H1 (cell line): Measurements from ENCODE around the gene YIPF6. TPM values are rescaled to one million over a fixed set of nuclear protein-coding genes. Genes with fewer than 3 reads are reported as not detected.

Experiments
- CHD1 ChIP-seq: IDR thresholded peaks from 2 replicates; pipeline ENCODE4 v1.6.1; 2012; ENCODE audit warnings: low read depth, low read length, improper control_type of control experiment
- GTF2F1 ChIP-seq: IDR thresholded peaks from 2 replicates; pipeline ENCODE4 v1.6.1; 2012; ENCODE audit warnings: low read depth, low read length, improper control_type of control experiment, borderline replicate concordance
- JUND ChIP-seq: IDR thresholded peaks from 2 replicates; pipeline ENCODE4 v1.6.1; 2011; ENCODE audit warnings: mild to moderate bottlenecking, improper control_type of control experiment, low read length
- POU5F1 ChIP-seq: IDR thresholded peaks from 2 replicates; pipeline ENCODE4 v1.6.1; 2011; ENCODE audit warnings: low read depth, mild to moderate bottlenecking, low read length, moderate library complexity
- SIRT6 ChIP-seq: IDR thresholded peaks from one replicate; pipeline ENCODE4 v1.7.1; 2012; ENCODE audit warnings: low read length, inconsistent platforms
- polyA plus RNA-seq, 7 experiments: library from polyadenylated mRNA; depleted of rRNA in 3 of 7; stranded (reverse) in 5 of 7; unstranded in 2 of 7; fragments of >200 nt in 5 of 7; fragments of 200-250 nt in 2 of 7; gene quantifications; 1 replicate in 5 of 7; 2 replicates in 1 of 7; 4 replicates in 1 of 7; pipeline versions ENCODE4 v1.2.1 to v1.2.3, GENCODE V29; 2011 to 2013; ENCODE audit warnings: missing spikeins in 2 of 7, mixed read lengths in 2 of 7
- total RNA-seq: library from RNA; stranded (reverse); fragmentation: NEBNext Ultra II Directional; extraction: Animal tissue kit (Norgen Biotek cat#: 25700); gene quantifications from 2 replicates; pipeline ENCODE4 v1.2.1, GENCODE V29; 2021
- TF ChIP-seq, protein P1 (sequence below): IDR thresholded peaks from 2 replicates; pipeline ENCODE4 v1.6.1; 2012; ENCODE audit warnings: low read length, inconsistent platforms
- TF ChIP-seq, protein P2 (sequence below): IDR thresholded peaks from 2 replicates; pipeline ENCODE4 v1.6.1; 2011; ENCODE audit warnings: low read length, improper control_type of control experiment
- TF ChIP-seq, protein P3 (sequence below), 3 experiments: IDR thresholded peaks; 1 replicate in 2 of 3; 2 replicates in 1 of 3; pipeline versions ENCODE4 v1.5.1 to v1.6.1; 2011; ENCODE audit warnings: low read length in 3 of 3, mild to moderate bottlenecking in 3 of 3, inconsistent platforms in 2 of 3, low read depth in 1 of 3, moderate library complexity in 1 of 3; ENCODE audit not compliant: insufficient read depth in 1 of 3; ENCODE audit errors: control extremely low read depth in 1 of 3

Gene YIPF6
- total and polyA plus RNA-seq, 2 of the 8 experiments (the other 6 are each of a cell fraction or from before 2014, with no cell fraction given), result 16.9 to 34.1 TPM

DNA sequence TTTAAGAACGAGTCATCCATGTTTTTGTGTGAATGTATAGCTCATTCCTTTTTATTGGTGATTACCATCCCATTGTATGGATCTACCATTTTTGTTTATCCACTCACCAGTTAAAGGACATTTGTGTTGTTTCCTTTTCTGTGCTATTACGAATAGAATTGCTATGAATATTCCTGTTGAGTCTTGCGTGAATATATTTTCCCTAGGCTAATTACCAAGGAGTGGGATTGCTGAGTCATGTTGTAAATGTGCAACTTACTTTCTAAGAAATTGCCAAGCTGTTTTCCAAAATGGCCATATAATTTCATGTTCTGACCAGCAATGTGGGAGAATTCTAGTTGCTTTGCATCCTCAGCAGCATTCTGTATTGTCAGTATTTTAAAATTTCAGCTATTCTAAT, 51.3 kb downstream of the YIPF6 start (continued):
- TF ChIP-seq, protein P1, sequence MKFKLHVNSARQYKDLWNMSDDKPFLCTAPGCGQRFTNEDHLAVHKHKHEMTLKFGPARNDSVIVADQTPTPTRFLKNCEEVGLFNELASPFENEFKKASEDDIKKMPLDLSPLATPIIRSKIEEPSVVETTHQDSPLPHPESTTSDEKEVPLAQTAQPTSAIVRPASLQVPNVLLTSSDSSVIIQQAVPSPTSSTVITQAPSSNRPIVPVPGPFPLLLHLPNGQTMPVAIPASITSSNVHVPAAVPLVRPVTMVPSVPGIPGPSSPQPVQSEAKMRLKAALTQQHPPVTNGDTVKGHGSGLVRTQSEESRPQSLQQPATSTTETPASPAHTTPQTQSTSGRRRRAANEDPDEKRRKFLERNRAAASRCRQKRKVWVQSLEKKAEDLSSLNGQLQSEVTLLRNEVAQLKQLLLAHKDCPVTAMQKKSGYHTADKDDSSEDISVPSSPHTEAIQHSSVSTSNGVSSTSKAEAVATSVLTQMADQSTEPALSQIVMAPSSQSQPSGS, result no peak
- TF ChIP-seq SIRT6, result no peak
- TF ChIP-seq, protein P2, sequence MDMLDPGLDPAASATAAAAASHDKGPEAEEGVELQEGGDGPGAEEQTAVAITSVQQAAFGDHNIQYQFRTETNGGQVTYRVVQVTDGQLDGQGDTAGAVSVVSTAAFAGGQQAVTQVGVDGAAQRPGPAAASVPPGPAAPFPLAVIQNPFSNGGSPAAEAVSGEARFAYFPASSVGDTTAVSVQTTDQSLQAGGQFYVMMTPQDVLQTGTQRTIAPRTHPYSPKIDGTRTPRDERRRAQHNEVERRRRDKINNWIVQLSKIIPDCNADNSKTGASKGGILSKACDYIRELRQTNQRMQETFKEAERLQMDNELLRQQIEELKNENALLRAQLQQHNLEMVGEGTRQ, result no peak
- TF ChIP-seq CHD1, result no peak
- TF ChIP-seq POU5F1, result no peak
- no peak for TF ChIP-seq JUND
- TF ChIP-seq, protein P3, sequence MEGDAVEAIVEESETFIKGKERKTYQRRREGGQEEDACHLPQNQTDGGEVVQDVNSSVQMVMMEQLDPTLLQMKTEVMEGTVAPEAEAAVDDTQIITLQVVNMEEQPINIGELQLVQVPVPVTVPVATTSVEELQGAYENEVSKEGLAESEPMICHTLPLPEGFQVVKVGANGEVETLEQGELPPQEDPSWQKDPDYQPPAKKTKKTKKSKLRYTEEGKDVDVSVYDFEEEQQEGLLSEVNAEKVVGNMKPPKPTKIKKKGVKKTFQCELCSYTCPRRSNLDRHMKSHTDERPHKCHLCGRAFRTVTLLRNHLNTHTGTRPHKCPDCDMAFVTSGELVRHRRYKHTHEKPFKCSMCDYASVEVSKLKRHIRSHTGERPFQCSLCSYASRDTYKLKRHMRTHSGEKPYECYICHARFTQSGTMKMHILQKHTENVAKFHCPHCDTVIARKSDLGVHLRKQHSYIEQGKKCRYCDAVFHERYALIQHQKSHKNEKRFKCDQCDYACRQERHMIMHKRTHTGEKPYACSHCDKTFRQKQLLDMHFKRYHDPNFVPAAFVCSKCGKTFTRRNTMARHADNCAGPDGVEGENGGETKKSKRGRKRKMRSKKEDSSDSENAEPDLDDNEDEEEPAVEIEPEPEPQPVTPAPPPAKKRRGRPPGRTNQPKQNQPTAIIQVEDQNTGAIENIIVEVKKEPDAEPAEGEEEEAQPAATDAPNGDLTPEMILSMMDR (IDR thresholded peaks at IDR 0.05; ENCODE audit: control extremely low read depth in 1 of 3, insufficient read depth in 1 of 3, low read depth in 1 of 3, low read length in 3 of 3), result no peak
- no peak for TF ChIP-seq GTF2F1
- TF ChIP-seq, all 59 proteins: peak for 0
